Esophagus squamous epithelium (tissue), 5 donors: ENCODE measurements around the gene ITGB5. TPM values are rescaled to one million over a fixed set of nuclear protein-coding genes. Genes with fewer than 3 reads are reported as not detected.
A peak's percentile ranks its signal among the peaks of the same experiment; 100 is the strongest.

Experiments
- DNase-seq: peaks from one replicate; lab custom pipeline; 2025; lab: John Stamatoyannopoulos, UW
- H3K27ac ChIP-seq, 4 donors: fragments of 200-600 bp; sonication (generic); one replicate each; pipeline ENCODE4 v1.5.1; 2016 to 2019; ENCODE audit warnings: mild to moderate bottlenecking in 1 of 4
- H3K27me3 ChIP-seq, 4 donors: fragments of 200-600 bp; sonication (generic); 1 replicate in 3 of 4; 2 replicates in 1 of 4; pipeline versions ENCODE4 v1.5.1 to v1.6.0; 2017 to 2021; ENCODE audit warnings: antibody characterized with exemption in 1 of 4
- H3K36me3 ChIP-seq, 3 donors: fragments of 200-600 bp; sonication (generic); one replicate each; pipeline ENCODE4 v1.5.1; 2016 to 2019
- H3K4me1 ChIP-seq, 3 donors: fragments of 200-600 bp; sonication (generic); one replicate each; pipeline ENCODE4 v1.5.1; 2017 to 2019
- H3K4me3 ChIP-seq, 4 donors: fragments of 200-600 bp; sonication (generic); 1 replicate in 3 of 4; 2 replicates in 1 of 4; pipeline ENCODE4 v1.5.1; 2016 to 2019; ENCODE audit warnings: mild to moderate bottlenecking in 2 of 4, moderate library complexity in 1 of 4
- H3K9me3 ChIP-seq, 3 donors: fragments of 200-600 bp; sonication (generic); one replicate each; pipeline ENCODE4 v1.5.1; 2016 to 2019
- CTCF ChIP-seq, 6 experiments: fragments of 450-650 bp in 4 of 6; fragments of 200-600 bp in 2 of 6; sonication (generic) in 2 of 6; IDR thresholded peaks; one replicate each; pipeline ENCODE4 v1.5.1; 2016 to 2019; ENCODE audit warnings: antibody characterized with exemption in 6 of 6, mild to moderate bottlenecking in 4 of 6, moderate library complexity in 4 of 6
- POLR2A ChIP-seq, 4 donors: fragments of 450-650 bp; IDR thresholded peaks; one replicate each; pipeline ENCODE4 v1.6.1; 2017; ENCODE audit warnings: antibody characterized with exemption in 4 of 4, mild to moderate bottlenecking in 4 of 4, moderate library complexity in 3 of 4
- WGBS, 2 donors: methylation state at CpG; one replicate each; pipeline ENCODE4 v1.1.5; 2018; 5-methylcytosine and 5-hydroxymethylcytosine counted together
- intact Hi-C: fragments of 100-400 bp; cut with DNase I; formaldehyde crosslinking; loops from one replicate; pipeline ENCODE4 v1.15.0; 2022
- total RNA-seq, 4 donors: library from RNA; depleted of rRNA; stranded (reverse); fragments of >200 nt; gene quantifications; one replicate each; pipeline ENCODE4 v1.1.0, GENCODE V29; 2016
- donor health status: DM: yes; HTN: yes; CAD: no.

ITGB5 gene
- total RNA-seq, 4 donors from 2014 or later = 68.4 to 114 (median 79.7) TPM

- no peaks in the 10 kb centered on the region for H3K27me3 ChIP-seq
- WGBS, 2 donors = 38 to 42% methylated on average over 5 of the region's 5 CpGs
- H3K27ac ChIP-seq = peak overlapping the region; percentile 81 to 93 (median 90)
- no peaks in the 10 kb centered on the region for H3K9me3 ChIP-seq
- no peak overlapping the region for H3K4me3 ChIP-seq
- intact Hi-C loops = no loop called here
- peaks cover 16 to 59% (median 29%) of the 10 kb centered on the region in 3 donors for H3K4me1 ChIP-seq
- DNase-seq = no peak
- peaks cover 0 to 65% (median 9%) of the 10 kb centered on the region in 3 donors for H3K36me3 ChIP-seq
- TF ChIP-seq CTCF (IDR thresholded peaks at IDR 0.05) = no peak
- TF ChIP-seq POLR2A (IDR thresholded peaks at IDR 0.05) = no peak
These were observed 41.8 kb downstream of the ITGB5 start for GRCh38 chr3:124845406-124845805.

DNA sequence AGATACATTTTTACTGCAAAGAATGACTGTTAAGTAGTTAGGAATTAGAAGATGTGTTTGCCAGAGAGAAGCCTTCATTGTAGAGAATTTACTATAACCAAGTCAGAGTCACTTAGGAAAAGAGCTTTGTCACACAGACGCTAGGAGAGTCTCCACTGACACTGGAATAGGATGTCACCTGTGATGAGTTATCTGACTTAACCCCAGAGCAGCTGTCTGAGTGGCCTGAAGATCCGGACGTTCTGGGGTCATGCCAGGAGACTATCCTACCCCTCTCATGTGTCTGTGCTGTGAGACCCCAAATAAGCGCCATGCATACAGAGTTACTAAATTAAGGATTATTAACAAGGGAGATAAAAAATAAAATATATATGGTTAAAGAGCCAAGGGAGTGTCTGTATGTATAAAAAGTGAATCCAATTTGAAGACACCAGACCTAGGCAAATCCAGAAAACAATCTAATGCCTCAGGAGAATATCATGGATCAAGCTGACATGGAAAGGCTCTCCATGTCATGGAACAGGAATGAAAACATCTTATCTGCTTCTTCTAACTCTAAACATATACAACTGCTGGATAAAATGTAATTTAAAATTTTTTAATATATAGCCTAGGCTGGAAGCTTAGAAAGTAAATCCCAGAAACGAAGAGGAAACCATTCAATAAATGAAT is 43.5 kb downstream of the ITGB5 start:
- peaks cover 16 to 53% (median 25%) of the 10 kb centered on the region in 3 donors for H3K4me1 ChIP-seq
- intact Hi-C loops = no loop called here
- no peaks in the 10 kb centered on the region for H3K27me3 ChIP-seq
- no peak overlapping the region for H3K4me3 ChIP-seq
- H3K9me3 ChIP-seq = no peaks in the 10 kb centered on the region
- DNase-seq = no peak
- peaks cover 0 to 75% (median 9%) of the 10 kb centered on the region in 3 donors for H3K36me3 ChIP-seq
- WGBS, 2 donors = 70 to 87% methylated on average over 5 of the region's 5 CpGs
- TF ChIP-seq POLR2A (IDR thresholded peaks at IDR 0.05) = no peak
- no peak for TF ChIP-seq CTCF (IDR thresholded peaks at IDR 0.05)
- H3K27ac ChIP-seq = peak overlapping the region in 3 of 4 donors; percentile 2 to 90 (median 12)

DNA sequence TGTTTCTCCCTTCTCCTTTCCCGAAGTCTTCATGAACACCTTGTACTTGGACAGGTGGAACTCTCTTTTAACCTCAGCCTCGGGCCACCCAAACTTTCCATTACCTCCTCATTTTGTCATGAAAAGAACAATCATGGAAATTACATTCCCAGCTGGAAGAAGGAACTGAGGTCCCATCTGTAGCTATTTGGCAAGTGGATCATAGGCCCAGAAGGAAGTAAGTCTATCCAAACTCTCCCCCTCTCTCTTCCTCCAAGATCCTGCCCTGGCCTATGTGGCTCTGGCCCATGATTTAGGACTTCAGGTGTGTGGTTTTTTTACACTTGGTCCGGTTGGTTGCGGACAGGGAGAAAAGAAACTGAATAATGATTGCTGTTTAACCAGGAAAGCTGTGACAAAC is 44.1 kb downstream of the ITGB5 start:
- TF ChIP-seq POLR2A (IDR thresholded peaks at IDR 0.05) = no peak
- TF ChIP-seq CTCF (IDR thresholded peaks at IDR 0.05) = no peak
- intact Hi-C loops = no loop called here
- Histone ChIP-seq H3K4me3 (no peak overlapping the region), H3K36me3 (peaks cover 0 to 69% (median 9%) of the 10 kb centered on the region in 3 donors), H3K27ac (peak overlapping the region in 3 of 4 donors; percentile 2 to 90 (median 12)), H3K4me1 (peaks cover 16 to 58% (median 25%) of the 10 kb centered on the region in 3 donors), H3K27me3 (no peaks in the 10 kb centered on the region), H3K9me3 (no peaks in the 10 kb centered on the region)
- no peak for DNase-seq
- 73 to 93% methylated on average over 4 of the region's 4 CpGs for WGBS, 2 donors

DNA sequence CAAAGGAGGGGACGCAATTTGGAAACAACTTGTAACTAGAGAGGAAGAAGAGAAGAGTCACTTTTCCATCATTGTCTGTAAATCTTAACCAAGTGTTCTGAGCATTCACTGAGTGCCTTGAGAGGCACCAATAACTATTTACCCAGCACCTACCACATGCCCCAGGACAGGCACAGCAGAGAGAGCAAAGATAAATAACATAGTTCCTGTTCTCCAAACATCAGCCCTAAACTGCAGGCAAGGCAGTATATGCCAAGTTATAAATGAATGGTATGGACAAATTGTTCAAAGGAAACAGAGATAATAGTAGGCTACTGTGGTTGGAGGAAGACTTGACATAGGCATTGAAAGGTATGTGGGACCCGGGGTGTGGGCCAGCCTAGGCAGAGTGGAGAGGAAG is 45.6 kb downstream of the ITGB5 start:
- TF ChIP-seq POLR2A (IDR thresholded peaks at IDR 0.05) = no peak
- Histone ChIP-seq H3K9me3 (no peaks in the 10 kb centered on the region), H3K27me3 (no peaks in the 10 kb centered on the region), H3K27ac (no peak overlapping the region), H3K36me3 (peaks cover 0 to 54% (median 9%) of the 10 kb centered on the region in 3 donors), H3K4me3 (no peak overlapping the region), H3K4me1 (peaks cover 26 to 58% (median 38%) of the 10 kb centered on the region in 3 donors)
- DNase-seq = no peak
- intact Hi-C loops = no loop called here
- WGBS, 2 donors = 75 to 83% methylated on average over 2 of the region's 2 CpGs

GRCh38 chr3:124840331-124840730 is 46.8 kb downstream of the ITGB5 start:
- intact Hi-C loops = no loop called here
- TF ChIP-seq POLR2A (IDR thresholded peaks at IDR 0.05) = no peak
- TF ChIP-seq CTCF (IDR thresholded peaks at IDR 0.05) = no peak
- WGBS, 2 donors = 81 to 91% methylated on average over 2 of the region's 2 CpGs
- Histone ChIP-seq H3K9me3 (no peaks in the 10 kb centered on the region), H3K27me3 (no peaks in the 10 kb centered on the region), H3K36me3 (peaks cover 0 to 50% (median 9%) of the 10 kb centered on the region in 3 donors), H3K27ac (no peak overlapping the region), H3K4me3 (no peak overlapping the region), H3K4me1 (peaks cover 27 to 58% (median 43%) of the 10 kb centered on the region in 3 donors)
- no peak for DNase-seq
